ENCODE results near the gene GNLY.
A peak's percentile ranks its signal among the peaks of the same experiment; 100 is the strongest.
"Not testable (repeated sequence)": the region's sequence is repeated elsewhere in the genome, so short reads cannot be mapped to it uniquely, and the experiment has no call there.

GNLY gene

GRCh38 chr2:85665264-85665937, 28.8 kb upstream of the GNLY start:
- no peak for DNase-seq

- no peak for DNase-seq
Measured at GRCh38 chr2:85666016-85666415, 28.1 kb upstream of the GNLY start.

DNA sequence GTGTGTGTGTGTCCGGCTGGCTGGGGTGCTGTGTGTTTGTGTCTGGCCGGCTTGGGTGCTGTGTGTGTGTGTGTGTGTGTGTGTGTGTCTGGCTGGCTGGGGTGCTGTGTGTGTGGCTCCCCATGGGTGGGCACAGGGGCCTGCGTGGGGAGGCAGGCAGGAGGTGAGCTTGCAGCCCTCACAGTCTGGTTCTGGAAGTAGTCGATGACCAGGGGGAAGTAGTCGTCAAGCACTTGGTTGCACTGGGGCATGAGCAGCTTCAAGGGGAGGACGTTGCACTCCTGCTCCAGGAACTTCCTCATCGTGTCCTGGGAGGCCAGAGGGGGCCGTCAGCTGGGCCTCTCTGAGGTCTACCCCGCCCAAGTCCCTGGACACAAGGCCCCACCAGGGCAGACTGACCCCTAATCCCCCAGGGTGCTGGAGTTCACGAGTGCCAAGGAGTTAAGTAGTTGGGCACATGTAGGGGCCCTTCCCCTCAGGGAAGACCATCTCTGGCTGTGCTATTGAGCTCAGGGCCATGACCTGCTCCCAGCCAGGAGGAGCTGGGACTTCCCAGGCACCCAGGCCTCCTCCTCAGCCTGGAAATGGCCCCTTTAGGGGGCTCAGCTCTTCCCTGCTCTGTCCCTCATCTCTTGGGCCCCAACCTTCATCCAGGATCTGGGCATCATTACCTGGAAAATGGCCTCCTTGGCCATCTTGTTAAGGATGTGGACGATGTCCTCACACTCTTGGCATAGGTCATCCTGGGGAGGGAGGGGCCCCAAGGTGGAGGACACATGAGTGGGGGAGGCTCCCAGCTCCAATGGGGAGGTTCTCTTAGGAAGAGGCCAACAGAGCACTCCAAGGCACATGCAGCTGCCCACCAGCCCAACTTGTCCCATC, 27.5 kb upstream of the GNLY start:
- DNase-seq = no peak

- DNase-seq = no peak
Measured at GRCh38 chr2:85667561-85668008, 26.6 kb upstream of the GNLY start.

- DNase-seq = no peak
Measured at GRCh38 chr2:85668009-85668856, 25.9 kb upstream of the GNLY start, which contains the start of gene SFTPB. Gene SFTPB (minus strand): TSS chr2:85668199. CDS start chr2:85668183, 16 bp downstream.

GRCh38 chr2:85668857-85669142, 25.4 kb upstream of the GNLY start:
- no peak for DNase-seq

GRCh38 chr2:85669549-85669948, 24.6 kb upstream of the GNLY start:
- no peak for DNase-seq

- not testable (repeated sequence) for DNase-seq
Measured at GRCh38 chr2:85670416-85670815, 23.7 kb upstream of the GNLY start.

DNA sequence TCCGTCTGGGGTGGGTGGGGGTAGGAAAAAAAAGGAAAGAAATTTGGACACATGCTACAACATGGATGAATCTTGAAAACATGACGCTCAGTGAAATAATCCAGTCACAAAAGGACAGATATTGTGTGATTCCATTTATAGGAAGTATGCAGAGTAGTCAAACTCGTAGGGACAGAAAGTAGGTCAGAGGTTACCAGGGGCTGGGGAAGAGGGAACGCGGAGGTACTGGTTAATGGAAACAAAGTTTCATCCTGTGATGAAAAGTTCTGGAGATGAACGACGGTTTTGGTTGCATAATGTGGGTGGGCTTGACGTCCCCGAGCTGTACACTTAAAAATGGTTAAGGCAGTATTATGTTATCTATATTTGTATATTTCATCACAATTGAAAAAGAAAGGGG, 21.7 kb upstream of the GNLY start:
- DNase-seq = no peak

GRCh38 chr2:85673716-85674375, 20.3 kb upstream of the GNLY start:
- DNase-seq = no peak

- DNase-seq = no peak
Measured at GRCh38 chr2:85674417-85674816, 19.7 kb upstream of the GNLY start.

DNA sequence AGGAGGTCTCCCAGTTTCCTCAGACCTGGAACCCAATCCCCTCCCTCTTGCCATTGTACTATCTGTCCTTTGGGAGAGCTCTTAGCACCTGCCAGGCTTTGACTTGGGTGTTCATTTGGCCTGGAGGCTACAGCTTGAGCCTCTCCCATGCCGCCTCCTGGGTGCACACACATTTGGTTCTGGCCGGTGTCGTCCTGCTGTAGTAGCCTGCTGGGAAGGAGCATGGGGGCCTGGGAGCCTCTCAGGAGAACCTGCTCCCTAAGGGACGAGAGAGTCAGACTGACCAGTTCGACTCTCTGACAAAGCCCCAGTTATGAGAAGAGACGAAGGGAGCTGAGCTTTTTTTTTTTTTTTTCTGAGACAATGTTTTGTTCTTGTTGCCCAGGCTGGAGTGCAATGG, 18.7 kb upstream of the GNLY start:
- no peak for DNase-seq

DNA sequence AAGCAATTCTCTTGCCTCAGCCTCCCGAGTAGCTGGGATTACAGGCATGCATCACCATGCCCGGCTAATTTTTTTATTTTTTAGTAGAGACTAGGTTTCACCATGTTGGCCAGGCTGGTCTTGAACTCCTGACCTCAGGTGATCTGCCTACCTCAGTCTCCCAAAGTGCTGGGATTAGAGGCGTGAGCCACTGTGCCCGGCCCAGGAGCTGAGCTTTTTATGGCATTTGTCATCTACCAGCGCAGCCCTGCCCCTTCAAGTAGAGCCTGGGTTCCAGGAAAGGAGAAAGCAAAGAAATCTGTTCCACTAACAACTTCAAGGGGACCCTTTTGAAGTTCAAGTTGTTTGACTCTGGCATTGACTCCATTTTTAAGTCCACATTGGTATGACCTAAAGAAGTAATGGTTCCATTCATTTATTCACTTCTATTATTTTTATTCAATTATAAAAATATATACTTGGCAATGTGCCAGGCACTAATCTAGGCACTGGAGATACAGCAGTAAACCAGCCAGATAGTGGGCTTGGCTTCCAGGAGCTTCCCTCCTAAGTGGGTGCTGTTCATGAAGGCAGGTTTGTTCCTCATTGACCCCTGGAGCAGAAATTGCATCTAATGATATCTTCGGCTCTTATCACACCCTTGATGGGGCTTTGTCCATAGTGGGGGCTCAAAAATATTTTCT, 18.2 kb upstream of the GNLY start:
- DNase-seq = no peak

GRCh38 chr2:85678377-85678776, 15.8 kb upstream of the GNLY start:
- no peak for DNase-seq

GRCh38 chr2:85678794-85679672, 15.1 kb upstream of the GNLY start:
- DNase-seq = peak; percentile 62 to 85

- DNase-seq = peak in 1 of 2 experiments; percentile 47
Measured at GRCh38 chr2:85680707-85681371, 13.3 kb upstream of the GNLY start.

DNA sequence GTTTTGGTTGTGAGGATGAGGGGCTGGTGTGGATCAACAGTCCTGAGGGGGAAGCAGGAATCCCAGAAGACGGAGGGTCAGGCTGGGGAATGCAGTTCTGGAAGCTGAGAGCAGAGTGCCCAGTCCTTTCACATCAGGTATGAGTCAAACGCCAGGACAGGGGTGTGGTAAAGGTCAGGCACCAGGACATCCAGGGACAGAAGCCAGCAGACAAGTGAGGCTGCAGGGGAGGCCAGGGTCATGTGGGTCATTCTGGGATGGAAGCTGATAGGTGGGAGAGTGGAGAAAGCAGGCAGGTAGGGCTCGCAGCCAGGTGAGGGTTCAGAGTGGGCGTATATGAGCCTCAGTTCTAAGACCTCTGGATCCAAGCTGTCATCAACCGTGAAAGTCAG, 12.8 kb upstream of the GNLY start:
- DNase-seq = no peak

- DNase-seq = no peak
Measured at GRCh38 chr2:85681776-85682175, 12.4 kb upstream of the GNLY start.

DNA sequence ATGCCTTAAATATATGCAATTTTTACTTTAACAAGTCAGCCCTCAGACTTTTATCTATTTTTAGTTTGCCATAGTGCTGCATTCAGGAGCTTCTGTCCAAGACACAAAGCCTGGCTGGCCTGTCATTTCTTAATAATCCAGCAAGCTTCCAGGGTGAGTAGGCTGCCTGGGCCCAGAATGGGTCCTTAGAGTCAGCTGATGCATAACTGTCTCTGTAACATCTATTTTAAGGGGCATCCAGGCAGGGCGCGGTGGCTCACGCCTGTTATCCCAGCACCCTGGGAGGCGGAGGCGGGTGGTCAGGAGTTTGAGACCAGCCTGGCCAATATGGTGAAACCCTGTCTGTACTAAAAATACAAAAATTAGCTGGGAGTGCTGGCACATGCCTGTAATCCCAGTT, 11.8 kb upstream of the GNLY start:
- no peak for DNase-seq

DNA sequence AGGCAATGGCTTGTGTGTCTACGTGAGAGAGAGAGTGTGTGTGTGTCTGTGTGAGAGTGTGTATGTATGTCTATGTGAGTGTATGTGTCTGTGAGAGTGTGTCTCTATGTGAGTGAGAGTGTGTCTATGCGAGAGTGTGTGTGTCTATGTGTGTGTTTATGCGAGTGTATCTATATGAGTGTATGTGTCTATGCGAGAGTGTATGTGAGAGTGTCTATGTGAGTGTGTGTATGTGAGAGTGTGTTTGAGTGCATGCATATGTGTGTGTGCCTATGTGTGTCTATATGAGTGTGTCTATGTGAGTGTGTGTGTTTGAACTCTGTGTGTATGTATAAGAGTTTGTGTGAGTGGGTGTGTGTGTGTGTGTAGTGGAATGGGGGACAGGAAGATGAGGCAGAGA, 9.8 kb upstream of the GNLY start:
- DNase-seq = no peak

- DNase-seq = no peak
Measured at GRCh38 chr2:85684806-85685205, 9.4 kb upstream of the GNLY start.
